Measurements from ENCODE around the gene C19orf25.

- TF ChIP-seq, protein P1, sequence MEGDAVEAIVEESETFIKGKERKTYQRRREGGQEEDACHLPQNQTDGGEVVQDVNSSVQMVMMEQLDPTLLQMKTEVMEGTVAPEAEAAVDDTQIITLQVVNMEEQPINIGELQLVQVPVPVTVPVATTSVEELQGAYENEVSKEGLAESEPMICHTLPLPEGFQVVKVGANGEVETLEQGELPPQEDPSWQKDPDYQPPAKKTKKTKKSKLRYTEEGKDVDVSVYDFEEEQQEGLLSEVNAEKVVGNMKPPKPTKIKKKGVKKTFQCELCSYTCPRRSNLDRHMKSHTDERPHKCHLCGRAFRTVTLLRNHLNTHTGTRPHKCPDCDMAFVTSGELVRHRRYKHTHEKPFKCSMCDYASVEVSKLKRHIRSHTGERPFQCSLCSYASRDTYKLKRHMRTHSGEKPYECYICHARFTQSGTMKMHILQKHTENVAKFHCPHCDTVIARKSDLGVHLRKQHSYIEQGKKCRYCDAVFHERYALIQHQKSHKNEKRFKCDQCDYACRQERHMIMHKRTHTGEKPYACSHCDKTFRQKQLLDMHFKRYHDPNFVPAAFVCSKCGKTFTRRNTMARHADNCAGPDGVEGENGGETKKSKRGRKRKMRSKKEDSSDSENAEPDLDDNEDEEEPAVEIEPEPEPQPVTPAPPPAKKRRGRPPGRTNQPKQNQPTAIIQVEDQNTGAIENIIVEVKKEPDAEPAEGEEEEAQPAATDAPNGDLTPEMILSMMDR (IDR thresholded peaks at IDR 0.05) = no peak
- no peak for TF ChIP-seq POLR2A (IDR thresholded peaks at IDR 0.05)
These were observed 31.8 kb upstream of the C19orf25 start for GRCh38 chr19:1510807-1511206.
